ENCODE results near the gene RPS17. TPM values are rescaled to one million over a fixed set of nuclear protein-coding genes. Genes with fewer than 3 reads are reported as not detected.
"Not testable (repeated sequence)": the region's sequence is repeated elsewhere in the genome, so short reads cannot be mapped to it uniquely, and the experiment has no call there.

The RPS17 gene
- total RNA-seq, 1 experiment from 2014 or later, result 2,241 TPM

DNA sequence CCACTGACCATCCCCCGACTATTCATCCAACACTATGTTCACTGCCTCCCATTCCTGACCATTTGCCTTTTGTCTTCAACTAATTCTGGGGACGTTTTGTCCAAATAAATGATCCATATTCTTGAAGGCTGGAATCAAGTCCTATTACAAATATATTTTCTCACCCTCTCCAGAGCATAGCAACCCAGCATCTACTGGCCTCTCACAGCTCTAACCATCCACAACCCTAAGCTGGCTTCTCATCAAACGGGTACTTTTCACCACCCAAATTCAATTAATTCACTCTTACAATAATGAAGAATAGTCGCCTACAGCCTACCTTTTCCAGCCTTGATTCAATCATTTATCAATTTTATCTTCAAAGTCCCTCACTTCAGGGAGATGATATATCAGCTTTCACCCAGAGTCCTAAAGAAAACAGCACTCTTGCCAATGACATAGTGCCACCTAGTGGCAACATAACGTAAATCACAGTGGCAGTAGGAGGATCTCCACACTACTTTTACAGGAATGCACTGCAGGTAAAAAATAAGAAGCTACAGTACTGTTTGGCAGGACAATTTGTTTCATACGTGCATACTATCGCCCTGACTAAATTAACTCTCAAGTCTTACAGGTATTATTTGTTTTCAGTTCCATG, 37.4 kb downstream of the RPS17 start:
- POLR2A ChIA-PET; H3K4me1 Mint-ChIP-seq; H3K9me3 Mint-ChIP-seq; H3K27ac Mint-ChIP-seq; CTCF ChIA-PET; H3K36me3 Mint-ChIP-seq; H3K27me3 Mint-ChIP-seq (ENCODE audit: low read depth); DNase-seq (ENCODE audit: low spot score); H3K4me3 Mint-ChIP-seq: not testable (repeated sequence)
- peak; percentile 80 for ATAC-seq

DNA sequence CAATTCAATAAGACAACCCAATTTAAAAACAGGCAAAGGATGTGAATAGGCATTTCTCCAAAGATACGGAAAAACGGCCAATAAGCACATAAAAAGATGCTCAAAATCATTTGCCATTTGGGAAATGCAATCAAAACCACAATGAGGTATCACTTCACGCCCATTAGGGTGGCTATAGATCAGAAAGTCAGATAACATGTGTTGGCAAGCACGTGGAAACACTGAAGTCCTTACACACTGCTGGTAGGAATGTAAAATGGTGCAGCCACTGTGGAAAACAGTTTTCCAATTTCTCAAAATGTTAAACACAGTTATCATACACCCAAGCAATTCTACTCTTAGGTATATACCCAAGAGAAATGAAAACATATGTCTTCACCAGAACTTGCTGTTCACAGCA, 39.5 kb downstream of the RPS17 start:
- H3K27me3 Mint-ChIP-seq (ENCODE audit: low read depth); H3K4me1 Mint-ChIP-seq; H3K9me3 Mint-ChIP-seq; H3K27ac Mint-ChIP-seq; ATAC-seq; DNase-seq (ENCODE audit: low spot score); H3K4me3 Mint-ChIP-seq; POLR2A ChIA-PET; CTCF ChIA-PET; H3K36me3 Mint-ChIP-seq: not testable (repeated sequence)

DNA sequence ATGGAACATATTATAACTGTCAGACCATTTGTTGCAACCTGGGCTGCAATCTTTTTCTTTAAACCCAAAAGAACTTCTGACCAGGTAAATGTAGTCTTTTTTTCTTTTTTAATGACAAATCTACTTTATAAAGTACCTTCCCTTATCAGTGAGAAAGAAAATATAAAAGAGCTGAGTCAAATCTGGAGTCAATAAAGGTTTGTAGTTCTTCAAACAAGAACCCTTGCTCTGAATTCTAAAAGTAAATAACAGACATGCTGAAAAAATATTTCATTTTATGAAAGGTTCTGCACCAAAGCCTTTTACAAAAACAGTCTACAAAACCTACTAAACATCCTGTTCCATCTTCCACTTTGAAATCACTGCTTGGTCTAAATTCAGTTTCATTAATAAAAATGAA, 42.3 kb downstream of the RPS17 start:
- DNase-seq (ENCODE audit: low spot score); H3K27me3 Mint-ChIP-seq (ENCODE audit: low read depth); ATAC-seq; H3K27ac Mint-ChIP-seq; CTCF ChIA-PET; H3K36me3 Mint-ChIP-seq; H3K4me1 Mint-ChIP-seq; H3K4me3 Mint-ChIP-seq; H3K9me3 Mint-ChIP-seq; POLR2A ChIA-PET: not testable (repeated sequence)

DNA sequence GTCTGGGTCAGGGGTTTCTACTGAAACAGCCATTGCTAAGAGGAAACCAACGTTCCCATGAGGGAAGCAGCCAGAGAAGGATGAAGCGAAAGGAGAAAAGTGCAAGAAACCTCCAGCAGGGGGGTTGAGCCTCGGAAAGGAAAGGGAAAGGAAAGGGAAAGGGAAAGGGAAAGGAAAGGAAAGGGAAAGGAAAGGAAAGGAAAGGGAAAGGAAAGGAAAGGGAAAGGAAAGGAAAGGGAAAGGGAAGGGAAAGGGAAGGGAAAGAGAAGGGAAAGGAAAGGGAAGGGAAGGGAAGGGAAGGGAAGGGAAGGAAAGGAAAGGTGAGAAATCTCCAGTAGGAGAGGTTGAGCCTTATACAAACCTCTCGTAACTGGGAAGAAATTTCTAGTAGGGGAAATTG, 52.0 kb downstream of the RPS17 start:
- ATAC-seq; POLR2A ChIA-PET; H3K4me1 Mint-ChIP-seq; H3K4me3 Mint-ChIP-seq; H3K27me3 Mint-ChIP-seq (ENCODE audit: low read depth); CTCF ChIA-PET; H3K9me3 Mint-ChIP-seq; H3K27ac Mint-ChIP-seq; H3K36me3 Mint-ChIP-seq; DNase-seq (ENCODE audit: low spot score): not testable (repeated sequence)

DNA sequence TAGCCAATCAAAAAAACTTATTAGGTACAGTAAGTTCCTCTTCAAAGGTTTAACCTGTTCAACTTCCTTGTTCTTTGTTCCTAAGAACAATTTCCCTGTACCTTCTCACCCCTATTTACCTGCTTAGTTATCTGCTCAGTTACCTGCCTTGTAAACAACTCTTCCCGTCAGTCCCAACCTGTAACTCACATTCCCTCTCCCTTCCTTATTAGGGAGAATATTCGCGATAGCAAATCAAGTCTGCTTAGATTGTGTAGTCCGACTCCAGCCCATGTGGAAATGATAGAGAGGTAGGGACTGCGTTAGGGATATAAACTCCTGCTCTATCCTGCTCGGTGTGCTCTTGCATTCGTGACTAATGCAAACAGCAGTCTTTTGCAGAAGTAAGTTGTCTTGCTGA, 53.2 kb downstream of the RPS17 start:
- H3K27me3 Mint-ChIP-seq (ENCODE audit: low read depth); H3K4me3 Mint-ChIP-seq; CTCF ChIA-PET; H3K27ac Mint-ChIP-seq; H3K36me3 Mint-ChIP-seq; ATAC-seq; POLR2A ChIA-PET; H3K9me3 Mint-ChIP-seq; DNase-seq (ENCODE audit: low spot score); H3K4me1 Mint-ChIP-seq: not testable (repeated sequence)

Other genes starting within 250 kb of the RPS17 start
- 5.1 to 7.7 TPM (median 5.8 TPM) in 3 replicates for gene GOLGA6L10, start 191.0 kb downstream of the RPS17 start, total RNA-seq (2021)
- gene GOLGA6L9, start 110.6 kb downstream of the RPS17 start, total RNA-seq (2021), result 7.3 to 9.4 TPM (median 8.0 TPM) in 3 replicates
- 2.5 to 3.9 TPM (median 3.2 TPM) in 3 replicates for gene CPEB1, start 106.9 kb upstream of the RPS17 start, total RNA-seq (2021)
- 15.2 to 17.7 TPM (median 17.5 TPM) in 3 replicates for gene AP3B2, start 169.4 kb upstream of the RPS17 start, total RNA-seq (2021)

Measured in WTC11 (cell line).